Testis (tissue), 2 donors: ENCODE data around the gene PHLPP1.

Source experiments
- POLR2A ChIP-seq: fragments of 450-650 bp; IDR thresholded peaks from one replicate; pipeline ENCODE4 v1.6.1; 2017; ENCODE audit warnings: antibody characterized with exemption, mild to moderate bottlenecking, moderate library complexity
- TF ChIP-seq, protein P1 (sequence below), 3 experiments: fragments of 450-650 bp in 2 of 3; fragments of 200-600 bp in 1 of 3; sonication (generic) in 1 of 3; IDR thresholded peaks; one replicate each; pipeline ENCODE4 v1.5.1; 2016 to 2019; ENCODE audit warnings: antibody characterized with exemption in 3 of 3, mild to moderate bottlenecking in 2 of 3, moderate library complexity in 1 of 3

DNA sequence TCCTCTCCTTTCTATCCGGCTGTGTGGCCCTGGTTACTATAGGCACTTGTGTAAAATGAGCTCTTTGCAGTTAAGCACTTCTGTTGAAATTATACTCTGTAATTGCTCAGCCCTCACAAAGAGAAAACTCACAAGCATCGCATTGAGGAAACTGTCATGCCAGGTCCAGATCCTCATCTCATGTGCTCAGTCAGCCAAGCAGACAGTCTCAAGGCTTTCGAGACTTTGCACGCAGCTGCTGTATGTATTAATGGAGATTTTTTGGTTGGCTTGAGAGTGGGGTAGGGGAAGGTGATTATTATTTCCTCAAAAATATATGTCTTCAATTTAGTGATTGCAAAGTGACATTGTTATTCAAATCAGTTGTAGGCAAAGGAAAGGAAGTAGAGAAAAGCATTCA is 33.0 kb upstream of the PHLPP1 start:
- TF ChIP-seq POLR2A, result no peak
- TF ChIP-seq, protein P1, sequence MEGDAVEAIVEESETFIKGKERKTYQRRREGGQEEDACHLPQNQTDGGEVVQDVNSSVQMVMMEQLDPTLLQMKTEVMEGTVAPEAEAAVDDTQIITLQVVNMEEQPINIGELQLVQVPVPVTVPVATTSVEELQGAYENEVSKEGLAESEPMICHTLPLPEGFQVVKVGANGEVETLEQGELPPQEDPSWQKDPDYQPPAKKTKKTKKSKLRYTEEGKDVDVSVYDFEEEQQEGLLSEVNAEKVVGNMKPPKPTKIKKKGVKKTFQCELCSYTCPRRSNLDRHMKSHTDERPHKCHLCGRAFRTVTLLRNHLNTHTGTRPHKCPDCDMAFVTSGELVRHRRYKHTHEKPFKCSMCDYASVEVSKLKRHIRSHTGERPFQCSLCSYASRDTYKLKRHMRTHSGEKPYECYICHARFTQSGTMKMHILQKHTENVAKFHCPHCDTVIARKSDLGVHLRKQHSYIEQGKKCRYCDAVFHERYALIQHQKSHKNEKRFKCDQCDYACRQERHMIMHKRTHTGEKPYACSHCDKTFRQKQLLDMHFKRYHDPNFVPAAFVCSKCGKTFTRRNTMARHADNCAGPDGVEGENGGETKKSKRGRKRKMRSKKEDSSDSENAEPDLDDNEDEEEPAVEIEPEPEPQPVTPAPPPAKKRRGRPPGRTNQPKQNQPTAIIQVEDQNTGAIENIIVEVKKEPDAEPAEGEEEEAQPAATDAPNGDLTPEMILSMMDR (IDR thresholded peaks at IDR 0.05), result no peak
